HCT116 (cell line): Measurements from ENCODE around the gene CATSPERE. TPM values are rescaled to one million over a fixed set of nuclear protein-coding genes. Genes with fewer than 3 reads are reported as not detected.

Source experiments
- ATAC-seq: fragments of 200-7000 bp; cut with Tn5 transposase; 2 replicates; pipeline ENCODE4 v1.9.1; 2020; ENCODE audit warnings: mild to moderate bottlenecking, moderate library complexity
- BruUV-seq: library from RNA; stranded (reverse); fragments of 400-500 nt; replicated peaks from 2 replicates; lab custom pipeline; 2021; lab: Mats Ljungman, UMichigan
- CTCF ChIA-PET: fragments of 300-600 bp; sonication (Branson Sonifier 250); formaldehyde crosslinking; loops from one replicate; lab custom pipeline; 2021; ENCODE audit warnings: antibody characterized with exemption; lab: Charles Lee
- POLR2A ChIA-PET: fragments of 300-600, 350-600 bp; sonication (Branson Sonifier 250); formaldehyde crosslinking; loops from one replicate; lab custom pipeline; 2021; ENCODE audit warnings: antibody characterized with exemption; lab: Charles Lee
- RAD21 ChIA-PET, 2 experiments: fragments of 300-600 bp; sonication (Branson Sonifier 250); formaldehyde crosslinking; loops; one replicate each; lab custom pipeline; 2023; ENCODE audit warnings: low total read pairs in 2 of 2; ENCODE audit not compliant: uncharacterized antibody in 2 of 2, unreplicated experiment in 2 of 2, low non-redundant PET in 1 of 2; lab: Charles Lee
- DNase-seq: peaks from one replicate; pipeline ENCODE4 v3.0.0-alpha.2; 2010; ENCODE audit warnings: low read depth, low spot score
- H2AFZ ChIP-seq: fragments of 200-600 bp; shearing (Covaris generic), sonication (generic); 2 replicates; pipeline ENCODE4 v1.6.1; 2017; ENCODE audit warnings: low read depth, mixed run types, mixed read lengths, antibody characterized with exemption, low read length; ENCODE audit not compliant: poor library complexity, severe bottlenecking
- H3K27ac ChIP-seq: 2 replicates; pipeline ENCODE4 v1.5.1; 2012; ENCODE audit warnings: low read depth, low read length
- H3K27me3 ChIP-seq: fragments of 200-600 bp; sonication (generic); 2 replicates; pipeline ENCODE4 v1.6.1; 2016; ENCODE audit warnings: mixed run types, low read length, mixed read lengths; ENCODE audit not compliant: insufficient read depth
- H3K36me3 ChIP-seq, 2 experiments: fragments of 200-500 bp in 1 of 2; fragments of 200-600 bp in 1 of 2; sonication (Bioruptor generic) in 1 of 2; sonication (generic) in 1 of 2; 2 replicates each; pipeline versions ENCODE4 v1.5.1 to v1.6.1; 2014 to 2016; ENCODE audit warnings: low read length in 2 of 2, inconsistent platforms in 1 of 2, mixed read lengths in 1 of 2, mixed run types in 1 of 2; ENCODE audit not compliant: insufficient read depth in 2 of 2, control insufficient read depth in 1 of 2
- H3K4me1 ChIP-seq, 2 experiments: fragments of 200-600 bp in 1 of 2; sonication (generic) in 1 of 2; 2 replicates each; pipeline versions ENCODE4 v1.5.1 to v1.6.1; 2012 to 2017; ENCODE audit warnings: low read length in 2 of 2, inconsistent platforms in 1 of 2, mild to moderate bottlenecking in 1 of 2, mixed read lengths in 1 of 2, mixed run types in 1 of 2, moderate library complexity in 1 of 2; ENCODE audit not compliant: insufficient read depth in 2 of 2, control insufficient read depth in 1 of 2
- H3K4me2 ChIP-seq: fragments of 200-600 bp; sonication (generic); 2 replicates; pipeline ENCODE4 v1.6.1; 2017; ENCODE audit warnings: mixed run types, low read length, mixed read lengths
- H3K4me3 ChIP-seq, 2 experiments: fragments of 200-600 bp in 1 of 2; sonication (generic) in 1 of 2; replicated peaks in 1 of 2; 2 replicates each; pipeline ENCODE4 v1.5.1; 2011 to 2016; ENCODE audit warnings: low read length in 2 of 2, control low read depth in 1 of 2, low read depth in 1 of 2, mild to moderate bottlenecking in 1 of 2, mixed read lengths in 1 of 2, mixed run types in 1 of 2
- H3K79me2 ChIP-seq: fragments of 200-600 bp; sonication (generic); 2 replicates; pipeline ENCODE4 v1.6.1; 2017; ENCODE audit warnings: mild to moderate bottlenecking, mixed run types, low read length, moderate library complexity, mixed read lengths; ENCODE audit not compliant: insufficient read depth
- H3K9ac ChIP-seq: fragments of 200-600 bp; sonication (generic); 2 replicates; pipeline ENCODE4 v1.6.1; 2016; ENCODE audit warnings: low read length, mixed read lengths
- H3K9me2 ChIP-seq: fragments of 200-600 bp; sonication (generic), shearing (Covaris generic); 2 replicates; pipeline ENCODE4 v1.6.1; 2017; ENCODE audit warnings: mixed run types, mild to moderate bottlenecking, moderate library complexity; ENCODE audit not compliant: insufficient read depth
- H3K9me3 ChIP-seq, 2 experiments: fragments of 200-500 bp in 1 of 2; fragments of 200-600 bp in 1 of 2; sonication (Bioruptor generic) in 1 of 2; sonication (generic) in 1 of 2; 2 replicates each; pipeline ENCODE4 v1.6.1; 2014 to 2017; ENCODE audit warnings: low read length in 2 of 2, mixed read lengths in 2 of 2, inconsistent platforms in 1 of 2, low read depth in 1 of 2, mild to moderate bottlenecking in 1 of 2, mixed run types in 1 of 2, moderate library complexity in 1 of 2; ENCODE audit not compliant: control insufficient read depth in 1 of 2, insufficient read depth in 1 of 2
- H4K20me1 ChIP-seq: fragments of 200-600 bp; sonication (generic), shearing (Covaris generic); 2 replicates; pipeline ENCODE4 v1.6.1; 2017; ENCODE audit warnings: mixed run types, mild to moderate bottlenecking, moderate library complexity; ENCODE audit not compliant: insufficient read depth
- CTCF ChIP-seq, 3 experiments: fragments of 200-600 bp in 1 of 3; sonication (generic) in 1 of 3; IDR thresholded peaks in 2 of 3; conservative IDR thresholded peaks in 1 of 3; 2 replicates each; pipeline ENCODE4 v1.5.1; 2012 to 2017; ENCODE audit warnings: low read depth in 2 of 3, low read length in 2 of 3, antibody characterized with exemption in 1 of 3, borderline replicate concordance in 1 of 3, control low read depth in 1 of 3, mild to moderate bottlenecking in 1 of 3, mixed read lengths in 1 of 3, mixed run types in 1 of 3, moderate library complexity in 1 of 3; ENCODE audit not compliant: insufficient read depth in 1 of 3
- EGR1 ChIP-seq: IDR thresholded peaks from 2 replicates; pipeline ENCODE4 v1.6.1; 2012; ENCODE audit warnings: low read depth
- ELF1 ChIP-seq: IDR thresholded peaks from 2 replicates; pipeline ENCODE4 v1.6.1; 2012; ENCODE audit warnings: low read depth, borderline replicate concordance
- EZH2 ChIP-seq: fragments of 200-600 bp; sonication (generic); IDR thresholded peaks from 2 replicates; pipeline ENCODE4 v1.6.1; 2017; ENCODE audit warnings: antibody characterized with exemption, mixed run types
- MAX ChIP-seq: IDR thresholded peaks from 2 replicates; pipeline ENCODE4 v1.6.1; 2012
- POLR2A ChIP-seq: IDR thresholded peaks from 2 replicates; pipeline ENCODE4 v1.7.0; 2011; ENCODE audit warnings: borderline replicate concordance; ENCODE audit not compliant: insufficient read depth, insufficient read length; ENCODE audit errors: extremely low read depth
- POLR2AphosphoS5 ChIP-seq: IDR thresholded peaks from 2 replicates; pipeline ENCODE4 v1.6.1; 2011; ENCODE audit warnings: mild to moderate bottlenecking, low read depth, low read length, moderate library complexity
- RAD21 ChIP-seq: IDR thresholded peaks from 2 replicates; pipeline ENCODE4 v1.6.1; 2012; ENCODE audit warnings: low read depth, mild to moderate bottlenecking
- SIN3A ChIP-seq: IDR thresholded peaks from 2 replicates; pipeline ENCODE4 v1.6.1; 2012; ENCODE audit warnings: low read depth
- SP1 ChIP-seq: IDR thresholded peaks from 2 replicates; pipeline ENCODE4 v1.6.1; 2012; ENCODE audit warnings: low read depth
- SRF ChIP-seq: IDR thresholded peaks from 2 replicates; pipeline ENCODE4 v1.6.1; 2012; ENCODE audit warnings: low read depth
- TCF7L2 ChIP-seq: IDR thresholded peaks from 2 replicates; pipeline ENCODE4 v1.7.0; 2011; ENCODE audit warnings: borderline replicate concordance, inconsistent platforms; ENCODE audit not compliant: insufficient read depth, insufficient read length; ENCODE audit errors: extremely low read depth
- YY1 ChIP-seq: IDR thresholded peaks from 2 replicates; pipeline ENCODE4 v1.6.1; 2011; ENCODE audit warnings: low read length, low read depth, moderate library complexity, mild to moderate bottlenecking; ENCODE audit not compliant: insufficient replicate concordance; ENCODE audit errors: extremely low read depth
- ZFX ChIP-seq: fragments of 450-650 bp; IDR thresholded peaks from 2 replicates; pipeline ENCODE4 v1.6.1; 2017
- ZNF274 ChIP-seq: fragments of 200-500 bp; sonication (Bioruptor generic); IDR thresholded peaks from 2 replicates; pipeline ENCODE4 v1.6.1; 2014; ENCODE audit warnings: mild to moderate bottlenecking, low read depth, low read length, inconsistent platforms
- intact Hi-C: fragments of 100-400 bp; cut with micrococcal nuclease; formaldehyde crosslinking; loops from 2 replicates; pipeline ENCODE4 v1.10.0; 2022
- total RNA-seq: library from RNA; stranded (reverse); gene quantifications from one replicate; pipeline ENCODE4 v1.2.1, GENCODE V29; 2021; ENCODE audit not compliant: unreplicated experiment

The CATSPERE gene
- total RNA-seq, 1 experiment from 2014 or later: 0.34 TPM

- POLR2A ChIA-PET: no interaction called here
- RAD21 ChIA-PET: no interaction called here
- H4K20me1 ChIP-seq: peaks cover 4% of the 10 kb centered on the region; the same call in 1 of the 2 replicates
- peaks cover 4 to 17% of the 10 kb centered on the region in 2 experiments; a peak in 3 of 4 replicates for H3K4me1 ChIP-seq
- no peak overlapping the region for H3K4me2 ChIP-seq
- peaks cover 80% of the 10 kb centered on the region for H3K79me2 ChIP-seq
- CTCF ChIA-PET: no interaction called here
- H3K4me3 ChIP-seq: no peak overlapping the region
- no peak overlapping the region for H3K9ac ChIP-seq
- H2AFZ ChIP-seq: no peak overlapping the region
- H3K36me3 ChIP-seq: peaks cover 3 to 17% of the 10 kb centered on the region in 2 experiments; a peak in 2 of 4 replicates
- no peaks in the 10 kb centered on the region for H3K9me3 ChIP-seq
- ATAC-seq: no peak
- no peak for DNase-seq
- no TSS peak for BruUV-seq
- H3K27me3 ChIP-seq: no peaks in the 10 kb centered on the region
- intact Hi-C loops: no loop called here
- TF ChIP-seq MAX (no peak), RAD21 (no peak), YY1 (no peak), POLR2A (no peak), EZH2 (no peak), CTCF (IDR thresholded peaks at IDR 0.05 in 2 of 3, conservative IDR thresholded peaks at IDR 0.05 in 1 of 3; ENCODE audit: borderline replicate concordance in 1 of 3, insufficient read depth in 1 of 3, low read depth in 2 of 3, low read length in 2 of 3) (no peak), EGR1 (no peak), SP1 (no peak), ZNF274 (no peak), ZFX (no peak), ELF1 (no peak), SIN3A (no peak), POLR2AphosphoS5 (no peak), SRF (no peak), TCF7L2 (no peak)
- no peaks in the 10 kb centered on the region for H3K9me2 ChIP-seq
- no peak overlapping the region for H3K27ac ChIP-seq
Observed at GRCh38 chr1:244448279-244449036, 12.6 kb upstream of the CATSPERE start.
